CD4-positive, alpha-beta T cell (primary cell): ENCODE results near the gene MATN1. TPM values are rescaled to one million over a fixed set of nuclear protein-coding genes. Genes with fewer than 3 reads are reported as not detected.

ENCODE experiments used
- ATAC-seq: fragments of 200-7000 bp; cut with Tn5 transposase; one replicate; pipeline ENCODE4 v1.10.0; 2022; ENCODE audit warnings: mild to moderate bottlenecking; ENCODE audit not compliant: poor library complexity
- CTCF ChIA-PET: fragments of 350-600 bp; sonication (Branson Sonifier 250); formaldehyde crosslinking; loops from one replicate; lab custom pipeline; 2021; ENCODE audit warnings: antibody characterized with exemption, inconsistent platforms; lab: Charles Lee
- POLR2A ChIA-PET: fragments of 350-600 bp; sonication (Branson Sonifier 250); formaldehyde crosslinking; loops from one replicate; lab custom pipeline; 2021; ENCODE audit warnings: antibody characterized with exemption, inconsistent platforms; lab: Charles Lee
- DNase-seq, 14 experiments: peaks; one replicate each; pipeline ENCODE4 v3.0.0-alpha.2; 2013 to 2020; ENCODE audit warnings: mixed read lengths in 2 of 14
- H3K27ac ChIP-seq, 2 donors: one replicate each; pipeline versions ENCODE4 v1.5.1 to v1.7.0; 2013; ENCODE audit warnings: low read length in 2 of 2, low read depth in 1 of 2, mild to moderate bottlenecking in 1 of 2
- H3K27me3 ChIP-seq, 2 experiments: 1 replicate in 1 of 2; 2 replicates in 1 of 2; pipeline versions ENCODE4 v1.6.1 to v1.7.0; 2013; ENCODE audit warnings: low read length in 2 of 2, control low read depth in 1 of 2, mild to moderate bottlenecking in 1 of 2, moderate library complexity in 1 of 2; ENCODE audit not compliant: insufficient read depth in 2 of 2, control insufficient read depth in 1 of 2
- H3K36me3 ChIP-seq: one replicate; pipeline ENCODE4 v1.6.1; 2013; ENCODE audit warnings: low read length, control low read depth; ENCODE audit not compliant: insufficient read depth
- H3K4me1 ChIP-seq: one replicate; pipeline ENCODE4 v1.6.1; 2013; ENCODE audit warnings: low read length, control low read depth; ENCODE audit not compliant: insufficient read depth
- H3K4me3 ChIP-seq: one replicate; pipeline ENCODE4 v1.5.1; 2013; ENCODE audit warnings: mild to moderate bottlenecking, low read length, moderate library complexity
- H3K9me3 ChIP-seq, 2 experiments: 1 replicate in 1 of 2; 2 replicates in 1 of 2; pipeline versions ENCODE4 v1.6.1 to v1.7.0; 2013; ENCODE audit warnings: low read length in 2 of 2, mild to moderate bottlenecking in 2 of 2, control low read depth in 1 of 2, moderate library complexity in 1 of 2; ENCODE audit not compliant: control insufficient read depth in 1 of 2, insufficient read depth in 1 of 2
- H3K27ac Mint-ChIP-seq: one replicate; pipeline ENCODE4 v1.8.0; 2020; ENCODE audit warnings: mixed read lengths
- H3K27me3 Mint-ChIP-seq: one replicate; pipeline ENCODE4 v1.8.0; 2021; ENCODE audit warnings: mixed read lengths
- H3K36me3 Mint-ChIP-seq: one replicate; pipeline ENCODE4 v1.8.0; 2021; ENCODE audit warnings: low read depth, mixed read lengths
- H3K4me1 Mint-ChIP-seq: one replicate; pipeline ENCODE4 v1.8.0; 2021; ENCODE audit warnings: low read depth, mixed read lengths
- H3K4me3 Mint-ChIP-seq: one replicate; pipeline ENCODE4 v1.8.0; 2020; ENCODE audit warnings: mild to moderate bottlenecking, mixed read lengths
- H3K9me3 Mint-ChIP-seq: one replicate; pipeline ENCODE4 v1.8.0; 2020; ENCODE audit warnings: mixed read lengths
- CTCF ChIP-seq: fragments of 200-600 bp; IDR thresholded peaks from one replicate; pipeline ENCODE4 v1.8.0; 2022; ENCODE audit warnings: antibody characterized with exemption, mild to moderate bottlenecking
- intact Hi-C, 2 experiments: fragments of 100-400 bp; cut with DNase I in 1 of 2; cut with micrococcal nuclease in 1 of 2; formaldehyde crosslinking; loops; one replicate each; pipeline versions ENCODE4 v1.15.1 to v1.9.0; 2023 to 2025; cut with DNase I, micrococcal nuclease
- total RNA-seq, 174 experiments: library from RNA in 2 of 174; stranded (reverse) in 2 of 174; gene quantifications; one replicate each; pipeline ENCODE4 v1.2.3 and lab custom pipeline; 2021 to 2026

The MATN1 gene
- total RNA-seq, 2 experiments from 2014 or later, result 2.5 to 2.7 TPM

DNA sequence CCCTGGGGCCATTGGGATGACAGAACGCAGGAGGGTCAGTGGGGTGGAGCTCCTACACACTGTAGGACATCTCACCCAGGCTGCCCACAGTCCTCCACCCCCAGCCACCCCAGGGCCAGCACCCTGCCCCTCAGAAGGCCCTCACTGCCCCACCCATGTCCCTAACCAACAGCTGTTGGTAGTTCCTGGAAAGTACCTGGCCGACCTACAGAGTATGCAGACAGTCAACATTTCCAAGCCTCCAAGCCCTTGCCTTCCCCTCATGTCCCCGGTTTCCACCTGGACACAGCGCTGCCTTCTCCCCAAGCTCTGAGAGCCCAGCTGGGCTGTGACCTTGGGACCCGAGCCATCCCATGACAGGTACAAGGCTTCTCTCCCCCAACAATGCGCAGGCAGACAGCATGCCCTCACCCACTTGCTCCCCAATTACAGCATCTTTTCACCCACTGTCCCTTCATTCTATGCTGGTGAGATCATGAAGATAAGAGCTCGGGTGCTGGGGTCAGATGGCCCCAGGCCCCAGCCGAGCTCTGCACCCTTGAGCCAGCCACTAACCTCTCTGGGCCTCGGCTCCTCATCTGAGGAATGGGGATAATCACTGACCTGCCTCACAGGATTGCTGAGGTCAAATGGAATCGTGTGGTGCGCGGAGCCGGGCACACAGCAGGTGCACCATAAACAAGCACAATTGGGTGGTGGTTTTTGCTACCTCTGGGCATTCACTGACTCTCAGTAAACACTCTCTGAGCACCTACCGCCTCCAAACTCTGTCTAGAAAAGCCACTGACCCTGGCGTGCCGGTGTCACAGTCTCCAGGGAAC lies 23.0 kb upstream of the MATN1 start:
- Histone ChIP-seq H3K27ac (peak overlapping the region; percentile 95 to 97), H3K27me3 (no peaks in the 10 kb centered on the region), H3K36me3 (peaks cover 49% of the 10 kb centered on the region), H3K9me3 (no peaks in the 10 kb centered on the region), H3K4me1 (peaks cover 100% of the 10 kb centered on the region), H3K4me3 (peak overlapping the region; percentile 8)
- intact Hi-C loops, result no loop called here
- no peaks in the 10 kb centered on the region for H3K27me3 Mint-ChIP-seq
- peaks cover 100% of the 10 kb centered on the region for H3K4me1 Mint-ChIP-seq
- H3K36me3 Mint-ChIP-seq, result peaks cover 75% of the 10 kb centered on the region
- CTCF ChIA-PET, result interaction anchor here (3.8 kb wide), 1 partner anchor 34 kb away, joined by 29 read pairs; no protein-coding TSS in a partner anchor
- POLR2A ChIA-PET, result interaction anchor here (1.6 to 13.3 kb wide), 4 partner anchors 12 to 33 kb away, joined by 6 to 457 read pairs (median 80); partner anchors contain the start of genes LAPTM5 and MATN1
- no peak for ATAC-seq
- H3K27ac Mint-ChIP-seq, result peak overlapping the region; percentile 96
- H3K4me3 Mint-ChIP-seq, result peak overlapping the region; percentile 85
- no peak for TF ChIP-seq CTCF
- peak in 1 of 14 experiments; percentile 44 for DNase-seq
- no peaks in the 10 kb centered on the region for H3K9me3 Mint-ChIP-seq

- H3K4me1 ChIP-seq, result peaks cover 100% of the 10 kb centered on the region
- Mint-ChIP-seq H3K4me1 (peaks cover 100% of the 10 kb centered on the region), H3K36me3 (peaks cover 81% of the 10 kb centered on the region), H3K9me3 (no peaks in the 10 kb centered on the region), H3K4me3 (peak overlapping the region; percentile 85), H3K27ac (peak overlapping the region; percentile 96), H3K27me3 (no peaks in the 10 kb centered on the region)
- no peaks in the 10 kb centered on the region for H3K9me3 ChIP-seq
- DNase-seq (no peak), ATAC-seq (no peak)
- POLR2A ChIA-PET, result interaction anchor here (1.6 to 13.3 kb wide), 4 partner anchors 12 to 34 kb away, joined by 6 to 457 read pairs (median 80); partner anchors contain the start of genes LAPTM5 and MATN1
- intact Hi-C loops, result no loop called here
- CTCF ChIA-PET, result interaction anchor here (3.8 kb wide), 1 partner anchor 34 kb away, joined by 29 read pairs; no protein-coding TSS in a partner anchor
- H3K27me3 ChIP-seq, result no peaks in the 10 kb centered on the region
- peak overlapping the region; percentile 95 to 97 for H3K27ac ChIP-seq
- TF ChIP-seq CTCF, result no peak
- H3K4me3 ChIP-seq, result peak overlapping the region; percentile 8
- peaks cover 49% of the 10 kb centered on the region for H3K36me3 ChIP-seq
These were observed 22.4 kb upstream of the MATN1 start for GRCh38 chr1:30745834-30746208.

- no peak for TF ChIP-seq CTCF
- DNase-seq (no peak), ATAC-seq (no peak)
- H3K27ac ChIP-seq, result peak overlapping the region; percentile 95 to 97
- peaks cover 53% of the 10 kb centered on the region for H3K36me3 ChIP-seq
- ChIA-PET POLR2A (interaction anchor here (1.6 to 13.3 kb wide), 6 partner anchors 13 to 34 kb away, joined by 6 to 457 read pairs (median 48); partner anchors contain the start of genes LAPTM5 and MATN1), CTCF (interaction anchor here (3.2 to 3.8 kb wide), 2 partner anchors 11 to 35 kb away, joined by 29 to 43 read pairs; partner anchors contain the start of gene LAPTM5)
- Mint-ChIP-seq H3K27ac (peak overlapping the region; percentile 96), H3K36me3 (peaks cover 86% of the 10 kb centered on the region), H3K4me1 (peaks cover 100% of the 10 kb centered on the region), H3K9me3 (no peaks in the 10 kb centered on the region), H3K4me3 (peak overlapping the region; percentile 85), H3K27me3 (no peaks in the 10 kb centered on the region)
- H3K9me3 ChIP-seq, result no peaks in the 10 kb centered on the region
- H3K4me1 ChIP-seq, result peaks cover 100% of the 10 kb centered on the region
- peak overlapping the region; percentile 8 for H3K4me3 ChIP-seq
- no peaks in the 10 kb centered on the region for H3K27me3 ChIP-seq
- intact Hi-C loops, result no loop called here
These were observed 21.9 kb upstream of the MATN1 start for GRCh38 chr1:30745156-30745833.
